ENCODE results near the gene ITGA5. TPM values are rescaled to one million over a fixed set of nuclear protein-coding genes. Genes with fewer than 3 reads are reported as not detected.

The ITGA5 gene
- total RNA-seq, 1 donor from 2014 or later = 152 TPM

DNA sequence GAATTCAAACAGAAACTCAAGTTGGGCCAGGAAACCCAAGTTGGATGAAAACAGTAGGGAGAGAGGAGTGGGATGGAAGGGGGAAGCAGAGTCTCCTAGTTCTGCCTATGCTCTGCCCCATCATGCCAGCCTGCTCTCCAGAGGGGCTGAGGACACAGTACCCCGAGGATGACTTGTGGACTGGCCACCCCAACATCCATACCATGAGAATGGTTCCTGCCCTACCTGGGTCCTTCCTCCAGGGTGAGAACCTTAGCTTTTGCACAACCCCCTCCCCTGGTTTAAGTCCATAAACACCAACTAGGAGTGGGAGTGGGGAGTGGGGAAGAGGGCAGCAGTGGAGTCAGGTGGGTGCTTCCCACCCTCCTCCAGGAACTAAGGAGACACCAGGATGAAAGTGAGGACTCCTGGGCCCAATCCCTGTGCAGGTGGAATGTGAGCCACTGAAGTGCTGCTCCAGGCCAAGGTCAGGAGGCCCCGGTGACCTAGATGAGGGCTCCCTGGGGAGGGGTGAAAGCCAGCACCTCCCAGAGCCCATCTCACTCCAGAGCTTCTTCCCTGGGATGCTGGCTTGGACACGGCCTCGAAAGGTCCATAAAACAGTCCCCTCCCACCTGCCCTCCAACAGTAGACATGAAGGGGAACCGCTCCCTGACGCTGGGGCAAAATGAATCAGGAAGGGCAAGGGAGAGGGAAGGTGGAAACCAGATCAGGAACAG, 41.1 kb downstream of the ITGA5 start:
- no peak overlapping the region for H3K27ac Mint-ChIP-seq (ENCODE audit: unreplicated experiment)
- no peaks in the 10 kb centered on the region for H3K9me3 Mint-ChIP-seq (ENCODE audit: low read depth)
- no peaks in the 10 kb centered on the region for H3K36me3 Mint-ChIP-seq (ENCODE audit: low read depth)
- TF ChIP-seq, protein P1, sequence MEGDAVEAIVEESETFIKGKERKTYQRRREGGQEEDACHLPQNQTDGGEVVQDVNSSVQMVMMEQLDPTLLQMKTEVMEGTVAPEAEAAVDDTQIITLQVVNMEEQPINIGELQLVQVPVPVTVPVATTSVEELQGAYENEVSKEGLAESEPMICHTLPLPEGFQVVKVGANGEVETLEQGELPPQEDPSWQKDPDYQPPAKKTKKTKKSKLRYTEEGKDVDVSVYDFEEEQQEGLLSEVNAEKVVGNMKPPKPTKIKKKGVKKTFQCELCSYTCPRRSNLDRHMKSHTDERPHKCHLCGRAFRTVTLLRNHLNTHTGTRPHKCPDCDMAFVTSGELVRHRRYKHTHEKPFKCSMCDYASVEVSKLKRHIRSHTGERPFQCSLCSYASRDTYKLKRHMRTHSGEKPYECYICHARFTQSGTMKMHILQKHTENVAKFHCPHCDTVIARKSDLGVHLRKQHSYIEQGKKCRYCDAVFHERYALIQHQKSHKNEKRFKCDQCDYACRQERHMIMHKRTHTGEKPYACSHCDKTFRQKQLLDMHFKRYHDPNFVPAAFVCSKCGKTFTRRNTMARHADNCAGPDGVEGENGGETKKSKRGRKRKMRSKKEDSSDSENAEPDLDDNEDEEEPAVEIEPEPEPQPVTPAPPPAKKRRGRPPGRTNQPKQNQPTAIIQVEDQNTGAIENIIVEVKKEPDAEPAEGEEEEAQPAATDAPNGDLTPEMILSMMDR (IDR thresholded peaks at IDR 0.05) = no peak
- H3K27me3 Mint-ChIP-seq (ENCODE audit: low read depth) = no peaks in the 10 kb centered on the region
- DNase-seq (ENCODE audit: low spot score) = peak; percentile 56
- H3K4me1 Mint-ChIP-seq (ENCODE audit: low read depth) = peaks cover 50% of the 10 kb centered on the region
- H3K4me3 Mint-ChIP-seq (ENCODE audit: unreplicated experiment) = peak overlapping the region; percentile 72

DNA sequence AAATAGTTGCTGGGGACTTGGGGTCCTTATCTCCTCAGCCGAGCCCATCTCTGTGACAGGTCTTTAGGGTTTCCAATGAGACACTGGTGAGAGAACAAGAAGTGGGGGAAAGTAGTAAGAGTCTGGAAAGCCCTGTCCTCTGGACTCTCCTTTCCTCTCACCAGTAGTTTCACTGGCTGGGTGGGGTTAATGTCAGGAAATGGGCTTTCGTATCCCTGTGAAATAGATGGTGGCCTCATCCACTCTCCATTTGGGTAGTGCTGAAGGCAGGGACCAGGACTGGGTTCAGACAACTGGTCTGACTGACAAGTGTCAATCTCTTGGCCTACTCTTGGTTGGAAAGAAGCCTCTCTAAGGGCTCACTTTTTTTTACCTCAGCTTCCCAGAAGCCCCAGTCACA, 42.1 kb downstream of the ITGA5 start:
- Mint-ChIP-seq H3K9me3 (ENCODE audit: low read depth) (no peaks in the 10 kb centered on the region), H3K4me3 (ENCODE audit: unreplicated experiment) (no peak overlapping the region), H3K27me3 (ENCODE audit: low read depth) (no peaks in the 10 kb centered on the region), H3K27ac (ENCODE audit: unreplicated experiment) (no peak overlapping the region), H3K36me3 (ENCODE audit: low read depth) (no peaks in the 10 kb centered on the region), H3K4me1 (ENCODE audit: low read depth) (peaks cover 57% of the 10 kb centered on the region)
- no peak for DNase-seq (ENCODE audit: low spot score)
- TF ChIP-seq, protein P1 (IDR thresholded peaks at IDR 0.05) = no peak

DNA sequence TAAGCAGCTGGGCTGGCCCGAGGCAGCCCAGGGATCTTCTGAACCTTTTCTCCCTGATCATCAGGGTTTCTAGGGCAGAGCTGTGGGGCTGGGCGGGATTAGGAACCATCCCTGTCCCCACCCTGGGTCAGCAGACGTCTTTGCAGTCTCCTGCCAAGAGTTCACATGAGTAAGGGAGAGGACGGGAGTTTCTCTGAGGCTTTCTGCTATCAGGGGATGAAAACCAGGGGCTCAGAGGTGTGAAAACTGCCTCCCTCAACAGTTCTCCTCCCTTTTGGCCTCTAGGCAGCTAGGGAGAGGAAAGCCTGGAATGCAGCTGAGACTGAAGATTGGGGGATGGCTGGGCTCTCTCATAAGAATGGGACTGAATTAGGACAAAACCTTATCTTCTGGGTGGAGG, 42.5 kb downstream of the ITGA5 start:
- H3K36me3 Mint-ChIP-seq (ENCODE audit: low read depth) = no peaks in the 10 kb centered on the region
- no peak overlapping the region for H3K27ac Mint-ChIP-seq (ENCODE audit: unreplicated experiment)
- DNase-seq (ENCODE audit: low spot score) = peak; percentile 33
- no peaks in the 10 kb centered on the region for H3K9me3 Mint-ChIP-seq (ENCODE audit: low read depth)
- no peaks in the 10 kb centered on the region for H3K27me3 Mint-ChIP-seq (ENCODE audit: low read depth)
- H3K4me1 Mint-ChIP-seq (ENCODE audit: low read depth) = peaks cover 62% of the 10 kb centered on the region
- H3K4me3 Mint-ChIP-seq (ENCODE audit: unreplicated experiment) = no peak overlapping the region
- TF ChIP-seq, protein P1 (IDR thresholded peaks at IDR 0.05) = no peak

GRCh38 chr12:54375259-54375579, 43.8 kb downstream of the ITGA5 start:
- H3K4me1 Mint-ChIP-seq (ENCODE audit: low read depth) = peaks cover 74% of the 10 kb centered on the region
- TF ChIP-seq, protein P1 (IDR thresholded peaks at IDR 0.05) = no peak
- no peaks in the 10 kb centered on the region for H3K36me3 Mint-ChIP-seq (ENCODE audit: low read depth)
- no peak for DNase-seq (ENCODE audit: low spot score)
- H3K27ac Mint-ChIP-seq (ENCODE audit: unreplicated experiment) = no peak overlapping the region
- H3K4me3 Mint-ChIP-seq (ENCODE audit: unreplicated experiment) = no peak overlapping the region
- no peaks in the 10 kb centered on the region for H3K9me3 Mint-ChIP-seq (ENCODE audit: low read depth)
- no peaks in the 10 kb centered on the region for H3K27me3 Mint-ChIP-seq (ENCODE audit: low read depth)

DNA sequence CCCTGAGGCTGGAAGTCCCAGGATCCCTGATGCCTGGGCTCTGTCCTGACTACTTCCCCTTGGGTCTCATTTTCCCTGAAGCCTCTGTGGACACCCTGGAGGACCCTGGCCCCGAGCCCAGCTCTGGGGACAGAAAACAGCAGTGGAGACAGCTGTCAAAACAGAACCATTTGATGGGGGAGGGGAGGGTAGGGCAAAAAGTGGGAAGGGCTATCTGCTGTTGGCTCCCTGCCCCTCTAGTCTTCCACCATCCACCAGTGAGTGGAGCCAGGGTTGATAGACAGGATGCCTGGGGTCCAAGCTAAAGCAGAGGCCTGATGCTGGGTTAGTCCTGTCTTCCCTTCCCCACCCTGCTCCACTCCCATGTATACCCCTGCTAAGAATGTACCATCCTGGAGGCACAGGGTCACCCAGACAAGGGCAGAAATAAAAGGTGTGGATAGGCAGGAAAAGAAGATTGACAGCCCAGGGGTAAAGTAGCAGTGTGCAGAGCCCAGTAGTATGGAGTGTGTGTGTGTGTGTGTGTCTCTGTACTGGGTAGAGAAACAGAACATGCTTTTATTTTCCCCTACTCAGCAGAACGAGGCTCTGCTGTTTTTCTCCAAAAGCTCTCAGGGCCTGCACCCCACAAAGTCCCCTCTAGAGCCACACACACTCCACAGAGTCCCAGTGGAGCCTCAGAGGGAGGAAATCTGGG, 44.4 kb downstream of the ITGA5 start:
- no peak overlapping the region for H3K27ac Mint-ChIP-seq (ENCODE audit: unreplicated experiment)

More for the DNA sequence above, 44.4 kb downstream of the ITGA5 start:
- H3K27me3 Mint-ChIP-seq (ENCODE audit: low read depth) = no peaks in the 10 kb centered on the region
- TF ChIP-seq, protein P1 (IDR thresholded peaks at IDR 0.05) = no peak
- no peaks in the 10 kb centered on the region for H3K36me3 Mint-ChIP-seq (ENCODE audit: low read depth)
- no peaks in the 10 kb centered on the region for H3K9me3 Mint-ChIP-seq (ENCODE audit: low read depth)
- DNase-seq (ENCODE audit: low spot score) = no peak
- peaks cover 76% of the 10 kb centered on the region for H3K4me1 Mint-ChIP-seq (ENCODE audit: low read depth)
- no peak overlapping the region for H3K4me3 Mint-ChIP-seq (ENCODE audit: unreplicated experiment)

Measured in chondrocyte (in vitro differentiated cells).